Thyroid gland (tissue), 4 donors: ENCODE results near the gene RAP1GAP2.

Experiments used
- CTCF ChIP-seq, 6 experiments: fragments of 200-600 bp in 3 of 6; fragments of 450-650 bp in 3 of 6; sonication (generic) in 3 of 6; IDR thresholded peaks; one replicate each; pipeline ENCODE4 v1.5.1; 2016 to 2019; ENCODE audit warnings: antibody characterized with exemption in 6 of 6, mild to moderate bottlenecking in 2 of 6, inconsistent platforms in 1 of 6, moderate library complexity in 1 of 6
- POLR2A ChIP-seq, 2 donors: fragments of 450-650 bp; IDR thresholded peaks; one replicate each; pipeline ENCODE4 v1.6.1; 2017; ENCODE audit warnings: antibody characterized with exemption in 2 of 2, mild to moderate bottlenecking in 2 of 2, moderate library complexity in 1 of 2

- TF ChIP-seq CTCF (IDR thresholded peaks at IDR 0.05): no peak
- TF ChIP-seq POLR2A (IDR thresholded peaks at IDR 0.05): no peak
Observed at GRCh38 chr17:2924211-2924610, 128.0 kb downstream of the RAP1GAP2 start.
